Mucosa of rectum (tissue), 2 donors: Measurements from ENCODE around the gene AEN.

ENCODE experiments used
- H3K27ac ChIP-seq, 2 donors: one replicate each; pipeline ENCODE4 v1.7.0; 2013; ENCODE audit warnings: inconsistent platforms in 2 of 2, low read depth in 2 of 2, low read length in 2 of 2
- H3K27me3 ChIP-seq, 2 donors: one replicate each; pipeline ENCODE4 v1.7.0; 2013; ENCODE audit warnings: low read length in 2 of 2; ENCODE audit not compliant: control insufficient read depth in 2 of 2, insufficient read depth in 2 of 2
- H3K36me3 ChIP-seq, 2 donors: one replicate each; pipeline ENCODE4 v1.7.0; 2013; ENCODE audit warnings: low read length in 2 of 2; ENCODE audit not compliant: control insufficient read depth in 2 of 2, insufficient read depth in 2 of 2
- H3K4me1 ChIP-seq, 2 donors: one replicate each; pipeline ENCODE4 v1.7.0; 2013; ENCODE audit warnings: low read length in 2 of 2, mild to moderate bottlenecking in 1 of 2; ENCODE audit not compliant: control insufficient read depth in 2 of 2, insufficient read depth in 2 of 2
- H3K4me3 ChIP-seq, 2 donors: one replicate each; pipeline ENCODE4 v1.7.0; 2013; ENCODE audit warnings: low read length in 2 of 2
- H3K9ac ChIP-seq, 2 donors: one replicate each; pipeline ENCODE4 v1.7.0; 2013; ENCODE audit warnings: low read length in 2 of 2, low read depth in 1 of 2, mild to moderate bottlenecking in 1 of 2
- H3K9me3 ChIP-seq, 2 donors: one replicate each; pipeline ENCODE4 v1.7.0; 2013; ENCODE audit warnings: low read length in 2 of 2; ENCODE audit not compliant: control insufficient read depth in 2 of 2
- donor health status: healthy.
- donor health status: Normal muscosa, but diverticular disease.

Gene AEN

GRCh38 chr15:88649286-88649733, 28.2 kb downstream of the AEN start:
- Histone ChIP-seq H3K27me3 (no peaks in the 10 kb centered on the region), H3K27ac (peak overlapping the region; percentile 6 to 65), H3K9me3 (no peaks in the 10 kb centered on the region), H3K4me1 (peaks cover 18 to 21% of the 10 kb centered on the region in 2 donors), H3K36me3 (peaks cover 0 to 14% of the 10 kb centered on the region in 2 donors), H3K4me3 (no peak overlapping the region), H3K9ac (peak overlapping the region; percentile 34)

DNA sequence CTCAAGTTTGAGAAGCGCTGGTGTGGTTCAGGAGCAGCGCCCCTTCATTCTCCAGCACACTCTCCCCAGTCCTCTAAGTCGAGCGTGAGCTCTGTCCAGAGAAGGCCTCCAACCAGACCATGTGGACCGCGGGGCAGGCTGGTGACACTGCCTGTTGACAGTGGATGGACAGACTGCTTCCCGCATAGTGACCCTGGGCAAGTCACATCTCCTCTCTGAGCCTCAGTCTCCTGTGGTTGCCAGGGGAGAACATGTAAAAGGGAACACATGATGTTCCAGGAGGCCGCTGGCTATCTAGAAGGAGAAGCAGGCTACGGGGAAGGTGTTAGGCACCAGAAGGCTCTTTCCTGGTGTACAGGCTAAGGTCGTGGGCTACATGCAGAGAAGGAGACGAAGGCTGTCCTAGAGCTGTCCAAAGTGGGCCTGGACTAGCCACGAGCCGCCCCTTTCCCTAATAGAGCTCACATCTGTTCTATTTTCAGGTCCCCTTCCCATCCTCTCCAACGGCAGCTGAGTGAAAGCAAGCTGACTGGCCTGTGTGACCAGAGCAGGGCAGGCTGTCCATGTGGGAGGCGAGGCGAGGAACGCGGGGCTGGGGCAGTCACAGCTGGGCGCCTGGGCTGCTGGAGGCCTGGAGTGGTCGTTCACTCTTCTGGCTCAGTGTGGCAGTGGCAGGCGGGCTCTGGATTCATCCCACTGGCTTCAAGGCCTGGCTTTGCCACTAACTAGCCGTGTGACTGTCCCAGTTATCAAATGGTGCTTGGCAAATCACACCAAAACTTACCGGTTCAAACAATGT, 28.8 kb downstream of the AEN start:
- H3K27me3 ChIP-seq, result no peaks in the 10 kb centered on the region
- H3K27ac ChIP-seq, result peak overlapping the region in 1 of 2 donors; percentile 65
- H3K4me3 ChIP-seq, result no peak overlapping the region
- peaks cover 0 to 10% of the 10 kb centered on the region in 2 donors for H3K36me3 ChIP-seq
- peaks cover 18 to 21% of the 10 kb centered on the region in 2 donors for H3K4me1 ChIP-seq
- H3K9ac ChIP-seq, result no peak overlapping the region
- no peaks in the 10 kb centered on the region for H3K9me3 ChIP-seq

- H3K36me3 ChIP-seq, result peaks cover 0 to 8% of the 10 kb centered on the region in 2 donors
These were observed 29.4 kb downstream of the AEN start for GRCh38 chr15:88650556-88650955.

GRCh38 chr15:88651136-88651732, 30.1 kb downstream of the AEN start:
- Histone ChIP-seq H3K27me3 (no peaks in the 10 kb centered on the region), H3K4me1 (peaks cover 18 to 21% of the 10 kb centered on the region in 2 donors), H3K36me3 (peaks cover 0 to 5% of the 10 kb centered on the region in 2 donors), H3K9ac (no peak overlapping the region), H3K4me3 (no peak overlapping the region), H3K27ac (no peak overlapping the region), H3K9me3 (no peaks in the 10 kb centered on the region)

More at GRCh38 chr15:88650556-88650955, 29.4 kb downstream of the AEN start:
- Histone ChIP-seq H3K4me1 (peaks cover 18 to 21% of the 10 kb centered on the region in 2 donors), H3K27me3 (no peaks in the 10 kb centered on the region), H3K9ac (no peak overlapping the region), H3K4me3 (no peak overlapping the region), H3K9me3 (no peaks in the 10 kb centered on the region), H3K27ac (peak overlapping the region in 1 of 2 donors; percentile 65)

- Histone ChIP-seq H3K4me1 (peaks cover 18 to 21% of the 10 kb centered on the region in 2 donors), H3K27me3 (no peaks in the 10 kb centered on the region), H3K9me3 (no peaks in the 10 kb centered on the region), H3K9ac (no peak overlapping the region), H3K4me3 (no peak overlapping the region), H3K27ac (no peak overlapping the region), H3K36me3 (peaks cover 0 to 3% of the 10 kb centered on the region in 2 donors)
These were observed 30.8 kb downstream of the AEN start for GRCh38 chr15:88651971-88652370.

DNA sequence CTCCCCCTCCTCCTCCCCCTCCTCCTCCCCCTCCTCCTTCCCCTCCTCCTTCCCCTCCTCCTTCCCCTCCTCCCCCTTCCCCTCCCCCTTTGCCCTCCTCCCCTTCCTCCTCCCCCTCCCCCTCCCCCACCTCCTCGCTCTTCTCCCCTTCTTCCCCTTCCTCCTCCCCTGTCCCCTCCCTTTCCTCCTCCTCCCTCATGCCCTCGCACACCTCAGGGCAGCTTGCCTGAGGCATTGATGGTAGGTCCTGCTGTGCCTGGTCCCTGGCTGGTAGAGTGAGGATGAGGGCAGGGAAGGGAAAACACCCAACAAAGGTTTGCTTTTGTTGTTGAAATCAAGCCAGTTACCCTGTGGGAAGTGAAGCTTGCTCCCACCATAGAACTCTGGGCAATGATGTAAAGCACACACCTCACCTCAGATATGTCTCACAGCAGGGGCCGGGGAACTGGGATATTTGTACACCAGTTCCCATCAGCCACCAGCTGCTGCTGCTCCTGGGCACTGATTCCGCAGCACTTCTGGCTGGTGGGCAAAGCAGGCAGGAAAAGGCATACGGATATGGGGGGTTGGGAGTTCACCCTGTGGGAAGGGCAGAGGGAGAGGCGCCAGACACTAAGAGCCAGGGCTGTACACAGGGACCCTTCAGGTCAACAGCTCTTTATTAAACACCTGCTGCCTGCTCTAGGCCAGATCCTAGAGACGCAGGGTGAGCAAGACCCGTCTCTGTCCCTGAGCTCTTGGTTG, 31.5 kb downstream of the AEN start:
- no peaks in the 10 kb centered on the region for H3K27me3 ChIP-seq
- peaks cover 0 to 3% of the 10 kb centered on the region in 2 donors for H3K36me3 ChIP-seq
- no peak overlapping the region for H3K27ac ChIP-seq
- no peaks in the 10 kb centered on the region for H3K9me3 ChIP-seq
- H3K4me1 ChIP-seq, result peaks cover 18 to 24% of the 10 kb centered on the region in 2 donors
- no peak overlapping the region for H3K4me3 ChIP-seq
- H3K9ac ChIP-seq, result no peak overlapping the region

DNA sequence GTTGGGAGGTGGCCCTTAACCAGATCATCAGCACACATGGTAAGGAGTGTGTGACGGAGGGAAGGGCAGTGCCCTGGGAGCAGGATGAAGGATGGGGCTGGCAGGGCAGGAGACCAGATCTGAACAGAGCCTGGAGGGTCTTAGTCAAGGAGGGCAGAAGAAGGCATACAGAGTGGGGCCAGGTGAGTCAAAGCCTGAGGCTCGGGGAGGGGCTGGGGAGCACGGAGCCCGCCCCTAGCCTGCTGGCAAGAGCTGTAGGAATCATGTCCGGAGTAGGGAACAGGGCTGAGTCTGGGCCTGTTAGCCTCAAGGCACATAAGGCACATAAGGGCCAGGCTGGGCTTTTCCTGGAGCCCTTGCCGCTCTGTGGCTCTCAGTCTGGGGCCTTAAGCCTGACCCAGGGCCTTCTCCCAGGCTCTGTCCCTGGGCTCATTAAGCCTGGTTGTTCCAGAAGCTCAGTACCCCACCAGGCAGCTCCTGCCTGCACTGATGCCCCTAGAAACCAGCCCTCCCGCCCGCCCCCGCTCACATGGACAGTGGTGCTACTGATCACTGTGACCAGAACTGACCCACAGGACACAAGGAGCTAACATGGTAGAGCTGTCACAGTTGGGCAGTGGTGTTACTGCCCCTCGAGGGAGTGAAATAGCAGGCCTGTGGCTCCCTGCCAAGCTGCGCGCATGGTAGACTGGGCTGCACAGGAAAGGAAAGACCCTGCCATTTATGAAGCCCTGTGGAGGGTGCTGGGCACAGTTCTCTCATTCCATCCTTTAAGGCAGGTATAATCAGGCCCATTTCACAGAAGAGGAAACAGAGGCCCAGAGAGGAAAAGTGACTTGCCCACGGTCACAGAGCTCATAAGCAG, 32.3 kb downstream of the AEN start:
- no peaks in the 10 kb centered on the region for H3K27me3 ChIP-seq
- no peaks in the 10 kb centered on the region for H3K9me3 ChIP-seq
- no peak overlapping the region for H3K4me3 ChIP-seq
- H3K4me1 ChIP-seq, result peaks cover 10 to 19% of the 10 kb centered on the region in 2 donors
- H3K36me3 ChIP-seq, result peaks cover 0 to 1% of the 10 kb centered on the region in 2 donors
- no peak overlapping the region for H3K9ac ChIP-seq
- no peak overlapping the region for H3K27ac ChIP-seq

DNA sequence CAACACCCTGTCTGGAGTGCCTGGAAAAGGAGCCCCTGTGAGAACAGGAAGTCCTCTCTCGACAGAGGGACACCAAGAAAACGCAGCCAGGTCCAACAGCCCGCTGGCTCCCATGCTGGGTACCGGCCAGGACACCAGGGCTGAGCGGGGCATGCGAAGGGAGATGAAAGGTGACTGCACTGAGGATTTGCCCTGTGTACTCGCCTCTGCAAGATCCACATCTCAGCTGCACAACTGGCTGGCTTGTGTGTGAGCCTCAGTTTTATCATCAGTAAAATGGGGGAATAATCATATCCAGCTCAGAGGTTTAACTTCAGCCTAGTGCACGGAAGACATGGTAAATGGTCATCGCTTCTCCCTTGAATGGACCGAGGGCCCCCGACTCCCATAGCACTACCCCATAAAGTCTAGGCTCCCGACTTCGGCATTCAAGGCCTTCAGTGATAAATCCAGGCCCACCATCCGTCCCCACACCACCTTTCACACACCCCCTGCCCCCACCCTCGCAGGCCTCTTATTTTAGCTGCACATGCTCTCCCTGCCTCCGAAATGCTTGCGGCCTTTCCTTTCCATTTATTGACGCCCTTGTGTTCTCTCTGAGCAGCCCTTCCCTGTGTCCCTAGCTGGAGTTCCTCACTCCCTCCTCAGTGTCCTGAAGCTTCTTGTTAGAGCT, 33.4 kb downstream of the AEN start:
- H3K36me3 ChIP-seq, result no peaks in the 10 kb centered on the region
- H3K9me3 ChIP-seq, result no peaks in the 10 kb centered on the region
- no peak overlapping the region for H3K9ac ChIP-seq
- H3K27me3 ChIP-seq, result no peaks in the 10 kb centered on the region
- no peak overlapping the region for H3K4me3 ChIP-seq
- peaks cover 0 to 8% of the 10 kb centered on the region in 2 donors for H3K4me1 ChIP-seq
- no peak overlapping the region for H3K27ac ChIP-seq

DNA sequence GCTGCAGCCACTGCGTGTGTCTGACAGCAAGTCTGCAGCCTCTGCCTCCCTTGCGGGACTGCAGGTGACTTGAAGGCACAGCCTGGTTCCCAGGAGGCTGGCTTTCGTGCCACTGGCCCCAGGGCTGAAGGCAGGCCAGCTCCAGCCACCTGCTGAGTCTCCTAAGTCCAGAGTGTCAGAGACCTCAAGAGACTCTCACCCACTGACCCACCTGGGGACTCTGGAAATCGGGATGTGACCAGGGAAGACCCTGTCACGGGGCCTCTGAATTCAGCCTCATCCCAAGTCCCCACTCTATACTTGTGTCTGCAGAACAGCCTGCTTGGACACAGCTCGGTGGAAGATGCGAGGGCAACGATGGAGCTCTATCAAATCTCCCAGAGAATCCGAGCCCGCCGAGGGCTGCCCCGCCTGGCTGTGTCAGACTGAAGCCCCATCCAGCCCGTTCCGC, 34.0 kb downstream of the AEN start:
- no peaks in the 10 kb centered on the region for H3K27me3 ChIP-seq
- H3K4me1 ChIP-seq, result peaks cover 0 to 3% of the 10 kb centered on the region in 2 donors
- no peak overlapping the region for H3K27ac ChIP-seq
- H3K9me3 ChIP-seq, result no peaks in the 10 kb centered on the region
- no peaks in the 10 kb centered on the region for H3K36me3 ChIP-seq
- H3K9ac ChIP-seq, result no peak overlapping the region
- no peak overlapping the region for H3K4me3 ChIP-seq
